Epidermal melanocyte (primary cell): ENCODE data around the gene SLC44A1.

Experiments used
- DNase-seq: peaks from one replicate; pipeline ENCODE4 v3.0.0; 2011; ENCODE audit warnings: low spot score; ENCODE audit not compliant: insufficient read length

The SLC44A1 gene

GRCh38 chr9:105299190-105299854 lies 54.9 kb downstream of the SLC44A1 start:
- peak; percentile 37 for DNase-seq

DNA sequence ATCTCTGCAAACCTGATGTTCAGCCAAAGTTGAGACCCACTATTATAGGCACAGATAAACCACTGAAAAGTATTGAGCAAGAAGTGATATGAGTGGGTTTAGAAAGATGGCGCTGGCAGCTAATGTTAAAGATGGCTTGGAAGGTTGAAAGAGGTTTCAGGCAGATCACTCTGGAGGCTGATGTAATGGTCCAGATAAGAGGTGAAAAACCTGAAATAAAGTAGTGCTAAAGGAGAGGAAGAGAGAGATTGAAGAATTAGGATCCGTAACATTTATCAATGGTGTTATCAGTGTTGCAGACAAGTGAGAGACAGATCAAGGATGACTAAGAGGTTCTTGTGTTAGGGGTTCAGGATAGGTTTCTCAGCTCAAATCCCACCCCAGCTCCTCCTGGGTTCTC lies 58.3 kb downstream of the SLC44A1 start:
- no peak for DNase-seq

- no peak for DNase-seq
These were observed 61.4 kb downstream of the SLC44A1 start for GRCh38 chr9:105305856-105306255.

- no peak for DNase-seq
These were observed 62.1 kb downstream of the SLC44A1 start for GRCh38 chr9:105306351-105307140.

- no peak for DNase-seq
These were observed 63.2 kb downstream of the SLC44A1 start for GRCh38 chr9:105307591-105308130.

DNA sequence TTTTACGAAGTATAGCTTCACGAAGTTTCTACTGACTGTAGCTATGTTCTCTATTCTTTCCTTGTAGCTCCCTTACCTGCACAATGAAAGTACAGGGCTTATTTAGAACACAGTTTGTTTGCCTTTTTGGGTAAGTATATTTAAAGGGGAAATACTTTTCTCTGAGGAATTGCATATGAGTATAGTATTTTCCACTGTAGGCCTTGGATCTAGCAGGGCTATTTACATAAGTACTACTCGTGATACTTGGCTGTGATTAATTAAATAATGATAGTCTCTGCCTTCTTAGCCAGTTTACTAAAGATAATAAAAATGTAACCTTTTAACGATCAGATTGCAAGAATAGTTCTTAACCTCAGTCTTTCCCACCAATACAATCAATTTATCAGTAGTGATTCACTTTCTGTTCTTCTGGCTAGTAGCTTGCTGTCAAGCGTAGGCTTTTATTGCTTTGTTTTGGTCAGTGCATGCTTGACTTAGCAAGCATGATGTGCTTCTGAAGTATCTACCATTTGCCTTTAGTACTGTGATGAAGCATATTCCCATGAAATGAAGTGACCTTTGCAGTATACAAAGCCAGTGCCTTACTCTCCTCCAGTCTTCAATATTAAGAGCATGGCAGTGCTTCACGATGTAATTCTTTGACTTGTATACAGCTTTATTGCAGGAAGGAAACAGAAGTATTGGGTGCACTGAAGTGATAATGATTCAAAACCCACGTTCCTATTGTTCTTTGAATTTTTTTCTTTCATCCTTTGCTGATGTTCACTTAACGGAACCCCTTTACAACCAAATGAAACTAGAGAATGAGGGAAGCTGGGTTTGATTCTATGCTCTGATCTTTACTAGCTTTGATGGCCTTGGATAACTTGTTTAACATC lies 64.2 kb downstream of the SLC44A1 start:
- DNase-seq, result no peak

DNA sequence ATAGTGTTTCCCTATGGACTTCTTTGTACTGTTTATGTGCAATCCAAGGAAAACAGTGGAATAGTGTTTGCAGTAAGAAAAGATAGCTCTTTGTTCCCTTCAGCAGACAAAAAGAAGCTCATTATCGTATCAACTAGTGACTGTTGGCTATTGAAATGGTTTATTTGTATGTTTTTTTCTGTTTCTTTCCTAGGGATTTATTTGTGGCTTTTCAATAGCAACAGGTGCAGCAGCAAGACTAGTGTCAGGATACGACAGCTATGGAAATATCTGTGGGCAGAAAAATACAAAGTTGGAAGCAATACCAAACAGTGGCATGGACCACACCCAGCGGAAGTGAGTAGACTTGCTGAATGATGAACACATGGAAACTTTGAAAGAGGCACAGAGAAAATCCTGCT lies 65.1 kb downstream of the SLC44A1 start:
- DNase-seq, result no peak

DNA sequence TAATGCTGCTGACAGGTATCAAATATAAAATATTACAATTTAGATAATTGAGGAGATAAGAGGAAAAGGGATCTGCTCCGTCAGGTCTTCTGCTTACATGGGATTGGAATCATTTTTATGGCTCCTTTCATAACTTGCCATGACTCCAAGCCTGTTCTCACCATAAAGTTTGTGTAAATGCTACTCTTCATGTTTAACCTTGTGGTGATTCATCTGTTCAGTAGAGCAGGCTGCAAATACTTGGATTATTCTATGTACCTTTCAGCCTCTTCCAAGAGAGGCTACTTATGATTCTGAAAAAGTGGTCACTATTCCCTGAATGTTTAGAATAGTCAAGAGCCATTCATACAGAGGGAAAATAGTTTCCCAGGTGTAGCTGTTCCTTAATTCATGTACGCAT lies 66.9 kb downstream of the SLC44A1 start:
- no peak for DNase-seq

DNA sequence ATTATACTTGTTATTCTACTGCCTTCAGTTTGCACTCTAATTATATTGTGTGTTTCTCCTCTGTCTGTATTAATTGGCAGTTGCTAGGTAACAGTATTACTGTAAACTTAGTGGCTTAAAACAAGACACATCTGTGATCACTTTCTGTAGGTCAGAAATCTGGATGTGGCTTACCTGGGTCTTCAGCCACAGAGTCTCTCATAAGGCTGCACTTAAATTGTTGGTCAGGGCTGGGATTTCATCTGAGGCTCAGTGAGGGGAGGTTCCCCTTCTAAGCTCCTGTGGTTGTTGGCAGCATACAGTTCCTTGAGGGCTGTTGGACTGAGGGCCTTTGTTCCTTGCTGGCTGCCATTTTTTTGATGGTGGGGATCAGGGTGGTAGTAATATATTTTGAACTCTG lies 68.8 kb downstream of the SLC44A1 start:
- no peak for DNase-seq

GRCh38 chr9:105316703-105317102 lies 72.3 kb downstream of the SLC44A1 start:
- no peak for DNase-seq

GRCh38 chr9:105318729-105319191 lies 74.3 kb downstream of the SLC44A1 start:
- DNase-seq, result no peak

- DNase-seq, result no peak
These were observed 74.9 kb downstream of the SLC44A1 start for GRCh38 chr9:105319202-105319813.

DNA sequence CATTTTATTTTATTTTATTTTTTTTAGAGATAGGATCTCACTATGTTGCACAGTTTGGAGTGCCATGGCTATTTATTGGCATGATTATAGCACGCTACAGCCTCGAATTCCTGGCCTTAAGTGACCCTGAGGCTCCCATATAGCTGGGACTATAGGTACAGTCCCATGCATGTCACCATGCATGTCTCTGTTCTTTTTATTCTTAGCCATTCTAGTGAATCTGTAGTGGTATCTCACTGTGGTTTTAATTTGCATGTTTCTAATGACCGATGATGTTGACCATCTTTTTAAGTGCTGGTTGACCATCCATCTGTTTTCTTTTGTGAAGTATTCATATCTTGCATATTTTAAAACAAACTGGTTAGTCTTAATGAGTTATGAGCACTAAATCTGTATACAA lies 76.1 kb downstream of the SLC44A1 start:
- no peak for DNase-seq

GRCh38 chr9:105328296-105328695 lies 83.8 kb downstream of the SLC44A1 start:
- no peak for DNase-seq

DNA sequence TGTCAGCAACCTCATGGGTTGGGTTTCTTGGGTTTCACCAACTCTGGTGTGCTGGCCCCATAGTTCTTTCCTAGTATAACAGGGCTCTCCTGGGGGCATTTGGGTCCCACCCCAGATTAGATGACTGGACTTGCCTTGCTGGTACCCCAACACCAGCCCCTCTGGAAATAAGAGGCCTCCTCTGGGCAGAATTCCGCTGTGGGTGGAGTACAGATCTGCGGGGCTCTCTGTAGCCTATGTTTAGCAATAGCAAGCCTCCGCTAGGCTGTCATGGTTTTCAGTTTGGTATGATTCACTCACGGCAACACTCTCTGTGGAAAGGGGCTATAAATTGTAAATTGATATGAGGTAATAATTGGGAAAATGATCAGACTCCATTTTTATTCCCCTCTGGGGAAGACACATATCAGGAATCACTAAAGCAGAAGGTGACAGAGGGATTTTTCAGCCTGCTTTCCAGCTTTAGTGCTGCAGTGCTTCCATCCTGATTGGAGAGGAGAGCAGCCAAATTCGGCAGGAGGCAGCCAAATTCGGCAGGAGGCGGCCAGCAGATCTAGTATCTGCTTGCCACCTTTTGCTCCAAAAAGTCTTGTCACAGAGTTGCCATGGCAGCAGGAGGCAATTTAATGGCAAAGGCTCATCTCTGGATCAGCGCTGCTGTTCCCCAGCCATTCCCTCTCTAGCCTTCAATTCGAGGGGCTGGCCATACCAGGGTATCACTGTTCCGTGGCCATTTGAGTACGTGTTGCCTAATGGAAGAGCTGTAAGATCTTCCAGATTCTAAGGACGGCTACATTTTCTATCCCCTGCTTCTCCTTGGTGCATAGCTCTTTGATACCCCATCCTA lies 84.6 kb downstream of the SLC44A1 start:
- DNase-seq, result no peak

- DNase-seq, result no peak
These were observed 85.2 kb downstream of the SLC44A1 start for GRCh38 chr9:105329719-105330062.

GRCh38 chr9:105330201-105330600 lies 85.8 kb downstream of the SLC44A1 start:
- DNase-seq, result no peak

GRCh38 chr9:105330755-105331154 lies 86.3 kb downstream of the SLC44A1 start:
- DNase-seq, result no peak

GRCh38 chr9:105331160-105331559 lies 86.7 kb downstream of the SLC44A1 start:
- no peak for DNase-seq

GRCh38 chr9:105331755-105332154 lies 87.3 kb downstream of the SLC44A1 start:
- no peak for DNase-seq
